ENCODE measurements around the gene IFT172. TPM values are rescaled to one million over a fixed set of nuclear protein-coding genes. Genes with fewer than 3 reads are reported as not detected.
A peak's percentile ranks its signal among the peaks of the same experiment; 100 is the strongest.
"Not testable (repeated sequence)": the region's sequence is repeated elsewhere in the genome, so short reads cannot be mapped to it uniquely, and the experiment has no call there.

Gene IFT172
- total RNA-seq, 1 experiment from 2014 or later = 25.3 TPM

DNA sequence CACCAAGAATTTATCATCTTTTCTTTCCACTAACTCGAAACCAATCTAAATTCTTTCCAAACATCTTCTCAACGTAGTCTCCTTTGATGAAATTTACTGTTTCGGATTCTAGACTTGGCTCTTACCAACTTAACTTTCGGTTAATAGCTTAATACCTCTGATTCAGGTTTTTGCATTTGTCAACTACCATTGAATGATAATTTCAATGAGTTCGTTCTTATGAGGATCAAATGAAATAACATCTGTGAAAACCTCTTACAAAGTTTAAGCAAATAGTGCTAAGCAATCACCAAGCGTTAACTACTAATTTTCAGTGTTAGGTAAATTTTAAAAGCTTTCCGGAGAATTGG lies 61.7 kb downstream of the IFT172 start:
- POLR2A ChIA-PET = interaction anchor here (0.6 to 4.1 kb wide), 3 partner anchors 18 to 501 kb away, joined by 3 to 28 read pairs (median 3); partner anchors contain the start of gene PPM1G
- Mint-ChIP-seq H3K4me1 (peaks cover 21% of the 10 kb centered on the region), H3K9me3 (no peaks in the 10 kb centered on the region), H3K27ac (peak overlapping the region; percentile 93), H3K36me3 (no peaks in the 10 kb centered on the region; the same call in 1 of the 2 replicates), H3K27me3 (ENCODE audit: low read depth) (no peaks in the 10 kb centered on the region; the same call in 1 of the 2 replicates), H3K4me3 (peak overlapping the region; percentile 91)
- ATAC-seq (no peak), DNase-seq (ENCODE audit: low spot score) (no peak)
- no peak for TF ChIP-seq NFE2L1 (CRISPR knock-in tag; IDR thresholded peaks at IDR 0.05)
- TF ChIP-seq, protein P1, sequence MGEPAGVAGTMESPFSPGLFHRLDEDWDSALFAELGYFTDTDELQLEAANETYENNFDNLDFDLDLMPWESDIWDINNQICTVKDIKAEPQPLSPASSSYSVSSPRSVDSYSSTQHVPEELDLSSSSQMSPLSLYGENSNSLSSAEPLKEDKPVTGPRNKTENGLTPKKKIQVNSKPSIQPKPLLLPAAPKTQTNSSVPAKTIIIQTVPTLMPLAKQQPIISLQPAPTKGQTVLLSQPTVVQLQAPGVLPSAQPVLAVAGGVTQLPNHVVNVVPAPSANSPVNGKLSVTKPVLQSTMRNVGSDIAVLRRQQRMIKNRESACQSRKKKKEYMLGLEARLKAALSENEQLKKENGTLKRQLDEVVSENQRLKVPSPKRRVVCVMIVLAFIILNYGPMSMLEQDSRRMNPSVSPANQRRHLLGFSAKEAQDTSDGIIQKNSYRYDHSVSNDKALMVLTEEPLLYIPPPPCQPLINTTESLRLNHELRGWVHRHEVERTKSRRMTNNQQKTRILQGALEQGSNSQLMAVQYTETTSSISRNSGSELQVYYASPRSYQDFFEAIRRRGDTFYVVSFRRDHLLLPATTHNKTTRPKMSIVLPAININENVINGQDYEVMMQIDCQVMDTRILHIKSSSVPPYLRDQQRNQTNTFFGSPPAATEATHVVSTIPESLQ (CRISPR knock-in tag; IDR thresholded peaks at IDR 0.05) = no peak
- no peak for TF ChIP-seq RELA (CRISPR knock-in tag; IDR thresholded peaks at IDR 0.05; ENCODE audit: borderline replicate concordance)
- TF ChIP-seq CREB1 (CRISPR knock-in tag; IDR thresholded peaks at IDR 0.05) = no peak
- no peak for TF ChIP-seq TP53 (CRISPR knock-in tag; IDR thresholded peaks at IDR 0.05)
- TF ChIP-seq KAT7 (CRISPR knock-in tag; IDR thresholded peaks at IDR 0.05; ENCODE audit: borderline replicate concordance) = no peak
- TF ChIP-seq SOX15 (CRISPR knock-in tag; IDR thresholded peaks at IDR 0.05) = no peak
- CTCF ChIA-PET = interaction anchor here (3.1 to 4.4 kb wide), 2 partner anchors 19 to 256 kb away, joined by 13 to 52 read pairs; partner anchors contain the start of gene PPM1G

DNA sequence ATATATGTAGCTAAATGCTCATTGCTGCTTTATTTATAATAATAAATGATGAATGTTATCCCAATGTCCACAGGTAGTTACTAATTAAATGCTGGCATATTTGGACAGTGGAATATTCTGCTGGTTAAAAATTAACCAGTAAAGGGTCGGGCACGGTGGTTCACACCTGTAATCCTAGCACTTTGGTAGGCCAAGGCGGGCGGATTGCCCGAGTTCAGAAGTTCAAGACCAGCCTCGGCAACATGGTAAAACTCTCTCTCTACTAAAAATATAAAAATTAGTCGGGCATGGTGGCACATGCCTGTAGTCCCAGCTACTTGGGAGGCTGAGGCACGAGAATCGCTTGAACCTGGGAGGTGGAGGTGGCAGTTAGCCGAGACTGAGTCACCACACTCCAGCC lies 64.5 kb downstream of the IFT172 start:
- peaks cover 16% of the 10 kb centered on the region for H3K4me1 Mint-ChIP-seq
- POLR2A ChIA-PET; ATAC-seq; CTCF ChIA-PET; H3K9me3 Mint-ChIP-seq; DNase-seq (ENCODE audit: low spot score); H3K27me3 Mint-ChIP-seq (ENCODE audit: low read depth); H3K4me3 Mint-ChIP-seq; H3K27ac Mint-ChIP-seq; H3K36me3 Mint-ChIP-seq: not testable (repeated sequence)

DNA sequence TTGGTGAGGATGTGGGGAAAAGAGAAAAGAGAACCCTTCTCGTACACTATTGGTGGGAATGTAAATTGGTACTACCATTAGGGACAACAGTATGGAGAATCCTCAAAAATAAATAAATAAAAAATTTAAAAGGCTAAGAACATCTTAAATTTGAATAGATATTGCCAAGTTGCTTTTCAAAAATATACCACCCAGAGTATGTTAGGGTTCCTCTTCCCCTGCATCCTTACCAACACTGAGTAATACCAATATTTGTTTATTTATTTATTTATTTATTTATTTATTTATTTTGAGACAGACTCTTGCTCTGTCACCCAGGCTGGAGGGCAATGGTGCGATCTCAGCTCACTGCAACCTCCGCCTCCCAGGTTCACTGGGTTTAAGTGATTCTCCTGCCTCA lies 66.6 kb downstream of the IFT172 start:
- POLR2A ChIA-PET = no interaction called here
- peaks cover 4% of the 10 kb centered on the region; the same call in 1 of the 2 replicates for H3K27me3 Mint-ChIP-seq (ENCODE audit: low read depth)
- no peaks in the 10 kb centered on the region for H3K9me3 Mint-ChIP-seq

DNA sequence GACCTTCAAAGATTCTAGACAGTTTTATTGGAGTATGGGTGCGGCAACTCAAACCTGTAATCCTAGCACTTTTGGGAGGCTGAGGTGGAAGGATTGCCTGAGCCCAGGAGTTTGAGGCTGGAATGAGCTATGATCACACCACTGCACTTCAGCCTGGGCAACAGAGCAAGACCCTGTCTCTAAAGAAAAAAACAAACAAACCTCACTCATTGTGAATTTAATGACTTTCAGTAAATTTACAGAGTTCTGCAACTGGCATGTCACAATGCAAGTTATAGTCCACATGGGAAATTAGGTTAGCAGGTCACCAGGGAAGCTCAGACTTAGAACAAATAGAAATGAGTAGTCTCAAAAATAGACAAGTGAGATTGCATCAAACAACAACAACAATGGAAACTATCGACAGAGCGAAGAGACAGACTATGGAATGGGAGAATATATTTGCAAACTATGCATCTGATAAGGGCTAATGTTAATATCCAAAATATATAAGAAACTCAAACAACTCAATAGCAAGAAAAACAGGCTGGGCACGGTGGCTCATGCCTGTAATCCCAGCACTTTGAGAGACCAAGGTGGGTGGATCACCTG lies 67.8 kb downstream of the IFT172 start:
- ATAC-seq (no peak), DNase-seq (ENCODE audit: low spot score) (no peak)
- H3K27ac Mint-ChIP-seq = no peak overlapping the region
- H3K4me1 Mint-ChIP-seq = no peaks in the 10 kb centered on the region
- peaks cover 4% of the 10 kb centered on the region; the same call in 1 of the 2 replicates for H3K27me3 Mint-ChIP-seq (ENCODE audit: low read depth)
- TF ChIP-seq, protein P2, sequence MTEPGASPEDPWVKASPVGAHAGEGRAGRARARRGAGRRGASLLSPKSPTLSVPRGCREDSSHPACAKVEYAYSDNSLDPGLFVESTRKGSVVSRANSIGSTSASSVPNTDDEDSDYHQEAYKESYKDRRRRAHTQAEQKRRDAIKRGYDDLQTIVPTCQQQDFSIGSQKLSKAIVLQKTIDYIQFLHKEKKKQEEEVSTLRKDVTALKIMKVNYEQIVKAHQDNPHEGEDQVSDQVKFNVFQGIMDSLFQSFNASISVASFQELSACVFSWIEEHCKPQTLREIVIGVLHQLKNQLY (CRISPR knock-in tag; IDR thresholded peaks at IDR 0.05) = no peak
- no peak for TF ChIP-seq ELF4 (CRISPR knock-in tag; IDR thresholded peaks at IDR 0.05; ENCODE audit: low read depth)
- TF ChIP-seq, protein P3, sequence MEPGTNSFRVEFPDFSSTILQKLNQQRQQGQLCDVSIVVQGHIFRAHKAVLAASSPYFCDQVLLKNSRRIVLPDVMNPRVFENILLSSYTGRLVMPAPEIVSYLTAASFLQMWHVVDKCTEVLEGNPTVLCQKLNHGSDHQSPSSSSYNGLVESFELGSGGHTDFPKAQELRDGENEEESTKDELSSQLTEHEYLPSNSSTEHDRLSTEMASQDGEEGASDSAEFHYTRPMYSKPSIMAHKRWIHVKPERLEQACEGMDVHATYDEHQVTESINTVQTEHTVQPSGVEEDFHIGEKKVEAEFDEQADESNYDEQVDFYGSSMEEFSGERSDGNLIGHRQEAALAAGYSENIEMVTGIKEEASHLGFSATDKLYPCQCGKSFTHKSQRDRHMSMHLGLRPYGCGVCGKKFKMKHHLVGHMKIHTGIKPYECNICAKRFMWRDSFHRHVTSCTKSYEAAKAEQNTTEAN (CRISPR knock-in tag; IDR thresholded peaks at IDR 0.05) = no peak
- TF ChIP-seq ZNF423 (CRISPR knock-in tag; IDR thresholded peaks at IDR 0.05) = no peak
- no peak for TF ChIP-seq RORB (CRISPR knock-in tag; IDR thresholded peaks at IDR 0.05)
- TF ChIP-seq FOXJ3 (CRISPR knock-in tag; IDR thresholded peaks at IDR 0.05; ENCODE audit: borderline replicate concordance) = no peak
- TF ChIP-seq, protein P4, sequence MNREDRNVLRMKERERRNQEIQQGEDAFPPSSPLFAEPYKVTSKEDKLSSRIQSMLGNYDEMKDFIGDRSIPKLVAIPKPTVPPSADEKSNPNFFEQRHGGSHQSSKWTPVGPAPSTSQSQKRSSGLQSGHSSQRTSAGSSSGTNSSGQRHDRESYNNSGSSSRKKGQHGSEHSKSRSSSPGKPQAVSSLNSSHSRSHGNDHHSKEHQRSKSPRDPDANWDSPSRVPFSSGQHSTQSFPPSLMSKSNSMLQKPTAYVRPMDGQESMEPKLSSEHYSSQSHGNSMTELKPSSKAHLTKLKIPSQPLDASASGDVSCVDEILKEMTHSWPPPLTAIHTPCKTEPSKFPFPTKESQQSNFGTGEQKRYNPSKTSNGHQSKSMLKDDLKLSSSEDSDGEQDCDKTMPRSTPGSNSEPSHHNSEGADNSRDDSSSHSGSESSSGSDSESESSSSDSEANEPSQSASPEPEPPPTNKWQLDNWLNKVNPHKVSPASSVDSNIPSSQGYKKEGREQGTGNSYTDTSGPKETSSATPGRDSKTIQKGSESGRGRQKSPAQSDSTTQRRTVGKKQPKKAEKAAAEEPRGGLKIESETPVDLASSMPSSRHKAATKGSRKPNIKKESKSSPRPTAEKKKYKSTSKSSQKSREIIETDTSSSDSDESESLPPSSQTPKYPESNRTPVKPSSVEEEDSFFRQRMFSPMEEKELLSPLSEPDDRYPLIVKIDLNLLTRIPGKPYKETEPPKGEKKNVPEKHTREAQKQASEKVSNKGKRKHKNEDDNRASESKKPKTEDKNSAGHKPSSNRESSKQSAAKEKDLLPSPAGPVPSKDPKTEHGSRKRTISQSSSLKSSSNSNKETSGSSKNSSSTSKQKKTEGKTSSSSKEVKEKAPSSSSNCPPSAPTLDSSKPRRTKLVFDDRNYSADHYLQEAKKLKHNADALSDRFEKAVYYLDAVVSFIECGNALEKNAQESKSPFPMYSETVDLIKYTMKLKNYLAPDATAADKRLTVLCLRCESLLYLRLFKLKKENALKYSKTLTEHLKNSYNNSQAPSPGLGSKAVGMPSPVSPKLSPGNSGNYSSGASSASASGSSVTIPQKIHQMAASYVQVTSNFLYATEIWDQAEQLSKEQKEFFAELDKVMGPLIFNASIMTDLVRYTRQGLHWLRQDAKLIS (CRISPR knock-in tag; IDR thresholded peaks at IDR 0.05; ENCODE audit: borderline replicate concordance) = no peak
- no peaks in the 10 kb centered on the region for H3K9me3 Mint-ChIP-seq
- ChIA-PET CTCF (no interaction called here), POLR2A (no interaction called here)
- H3K36me3 Mint-ChIP-seq = no peaks in the 10 kb centered on the region
- no peak overlapping the region for H3K4me3 Mint-ChIP-seq

More for the DNA sequence above, 66.6 kb downstream of the IFT172 start:
- no peak for TF ChIP-seq TEAD1 (CRISPR knock-in tag; IDR thresholded peaks at IDR 0.05)
- TF ChIP-seq, protein P5, sequence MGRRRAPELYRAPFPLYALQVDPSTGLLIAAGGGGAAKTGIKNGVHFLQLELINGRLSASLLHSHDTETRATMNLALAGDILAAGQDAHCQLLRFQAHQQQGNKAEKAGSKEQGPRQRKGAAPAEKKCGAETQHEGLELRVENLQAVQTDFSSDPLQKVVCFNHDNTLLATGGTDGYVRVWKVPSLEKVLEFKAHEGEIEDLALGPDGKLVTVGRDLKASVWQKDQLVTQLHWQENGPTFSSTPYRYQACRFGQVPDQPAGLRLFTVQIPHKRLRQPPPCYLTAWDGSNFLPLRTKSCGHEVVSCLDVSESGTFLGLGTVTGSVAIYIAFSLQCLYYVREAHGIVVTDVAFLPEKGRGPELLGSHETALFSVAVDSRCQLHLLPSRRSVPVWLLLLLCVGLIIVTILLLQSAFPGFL (CRISPR knock-in tag; IDR thresholded peaks at IDR 0.05; ENCODE audit: borderline replicate concordance) = no peak
- DNase-seq (ENCODE audit: low spot score) (no peak), ATAC-seq (no peak)
- Mint-ChIP-seq H3K4me3 (no peak overlapping the region), H3K36me3 (no peaks in the 10 kb centered on the region), H3K27ac (no peak overlapping the region), H3K4me1 (peaks cover 7% of the 10 kb centered on the region)
- CTCF ChIA-PET = no interaction called here

All from WTC11 (cell line).